Activated T-helper 17 cell treated with anti-CD3 and anti-CD28 coated beads, Interleukin-2, amount 50 U/mL, for 72 hours (primary cell): ENCODE measurements around the gene TMEM192. TPM values are rescaled to one million over a fixed set of nuclear protein-coding genes. Genes with fewer than 3 reads are reported as not detected.
"Not testable (repeated sequence)": the region's sequence is repeated elsewhere in the genome, so short reads cannot be mapped to it uniquely, and the experiment has no call there.

Source experiments
- ATAC-seq: fragments of 150-1000 bp; cut with Tn5 transposase; replicated peaks from 2 replicates; pipeline ENCODE4 v1.10.0; 2021; ENCODE audit warnings: mild to moderate bottlenecking, moderate library complexity
- H3K27ac Mint-ChIP-seq: one replicate; pipeline ENCODE4 v1.8.0; 2022; ENCODE audit warnings: mixed read lengths
- H3K27me3 Mint-ChIP-seq: one replicate; pipeline ENCODE4 v1.8.0; 2022; ENCODE audit warnings: mixed read lengths
- H3K36me3 Mint-ChIP-seq: one replicate; pipeline ENCODE4 v1.8.0; 2022; ENCODE audit warnings: low read depth, mild to moderate bottlenecking, mixed read lengths
- H3K4me1 Mint-ChIP-seq: one replicate; pipeline ENCODE4 v1.8.0; 2022; ENCODE audit warnings: mixed read lengths
- H3K4me3 Mint-ChIP-seq: one replicate; pipeline ENCODE4 v1.8.0; 2022; ENCODE audit warnings: mild to moderate bottlenecking, mixed read lengths
- H3K9me3 Mint-ChIP-seq: one replicate; pipeline ENCODE4 v1.8.0; 2022; ENCODE audit warnings: mixed read lengths
- total RNA-seq, 2 donors: library from RNA; stranded (reverse); gene quantifications; one replicate each; pipeline ENCODE4 v1.2.3, GENCODE V29; 2022

The TMEM192 gene
- total RNA-seq, 2 donors from 2014 or later: 7.8 to 17.9 TPM

DNA sequence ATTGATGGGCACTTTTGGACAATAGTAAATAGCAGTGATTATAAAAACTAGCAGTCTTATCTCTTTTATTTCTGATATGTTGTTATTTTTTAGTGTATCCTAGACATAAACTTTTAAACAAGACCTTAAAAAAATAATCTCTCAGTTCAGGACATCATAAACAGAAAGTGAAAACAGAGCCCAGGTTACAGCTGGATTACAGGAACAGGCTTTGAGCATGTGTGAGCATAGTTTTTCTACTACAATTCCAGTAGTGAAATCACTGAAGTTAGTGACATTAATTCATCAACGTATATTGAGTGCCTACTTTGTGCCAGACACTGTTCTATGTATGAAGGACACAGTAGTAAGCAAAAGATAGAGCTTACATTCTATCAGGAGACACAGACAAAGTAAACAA, 42.1 kb downstream of the TMEM192 start:
- Mint-ChIP-seq H3K27me3 (no peaks in the 10 kb centered on the region), H3K36me3 (no peaks in the 10 kb centered on the region), H3K4me3 (no peak overlapping the region), H3K4me1 (no peaks in the 10 kb centered on the region), H3K9me3 (no peaks in the 10 kb centered on the region), H3K27ac (no peak overlapping the region)
- ATAC-seq: no peak

DNA sequence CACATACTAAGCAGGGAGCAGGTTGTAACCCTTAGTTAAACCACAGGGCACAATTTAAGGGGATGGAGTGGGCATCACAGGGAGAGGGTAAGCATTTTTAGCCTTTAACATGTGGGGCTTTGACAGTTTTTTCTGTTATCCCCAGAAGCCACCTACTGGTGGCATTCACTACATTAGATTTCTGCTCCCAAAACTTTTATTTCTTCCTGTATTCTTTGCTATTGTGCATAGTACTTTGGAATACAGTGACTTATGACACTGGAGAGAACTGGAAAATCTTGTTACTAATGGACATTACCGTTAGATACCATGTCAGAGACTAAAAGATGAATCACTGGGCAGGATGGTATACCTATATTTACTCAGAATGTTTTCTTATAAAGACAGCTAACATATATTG, 51.7 kb downstream of the TMEM192 start:
- no peak overlapping the region for H3K4me3 Mint-ChIP-seq
- no peak overlapping the region for H3K27ac Mint-ChIP-seq
- no peak for ATAC-seq
- H3K36me3 Mint-ChIP-seq: no peaks in the 10 kb centered on the region
- H3K4me1 Mint-ChIP-seq: no peaks in the 10 kb centered on the region
- no peaks in the 10 kb centered on the region for H3K27me3 Mint-ChIP-seq
- H3K9me3 Mint-ChIP-seq: no peaks in the 10 kb centered on the region

DNA sequence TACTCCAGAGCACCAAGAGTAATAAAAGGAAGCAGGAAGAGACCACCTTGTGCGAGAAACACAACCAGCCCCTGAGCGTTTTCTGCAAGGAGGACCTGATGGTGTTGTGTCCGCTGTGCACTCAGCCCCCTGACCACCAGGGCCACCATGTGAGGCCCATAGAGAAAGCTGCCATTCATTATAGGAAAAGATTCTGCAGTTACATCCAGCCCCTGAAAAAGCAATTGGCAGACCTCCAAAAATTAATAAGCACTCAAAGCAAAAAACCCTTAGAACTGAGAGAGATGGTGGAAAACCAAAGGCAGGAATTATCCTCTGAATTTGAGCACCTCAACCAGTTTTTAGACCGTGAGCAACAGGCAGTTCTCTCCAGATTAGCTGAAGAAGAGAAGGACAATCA, 53.3 kb downstream of the TMEM192 start:
- Mint-ChIP-seq H3K27ac (no peak overlapping the region), H3K4me1 (no peaks in the 10 kb centered on the region), H3K9me3 (no peaks in the 10 kb centered on the region), H3K4me3 (no peak overlapping the region), H3K27me3 (no peaks in the 10 kb centered on the region), H3K36me3 (no peaks in the 10 kb centered on the region)
- ATAC-seq: no peak

DNA sequence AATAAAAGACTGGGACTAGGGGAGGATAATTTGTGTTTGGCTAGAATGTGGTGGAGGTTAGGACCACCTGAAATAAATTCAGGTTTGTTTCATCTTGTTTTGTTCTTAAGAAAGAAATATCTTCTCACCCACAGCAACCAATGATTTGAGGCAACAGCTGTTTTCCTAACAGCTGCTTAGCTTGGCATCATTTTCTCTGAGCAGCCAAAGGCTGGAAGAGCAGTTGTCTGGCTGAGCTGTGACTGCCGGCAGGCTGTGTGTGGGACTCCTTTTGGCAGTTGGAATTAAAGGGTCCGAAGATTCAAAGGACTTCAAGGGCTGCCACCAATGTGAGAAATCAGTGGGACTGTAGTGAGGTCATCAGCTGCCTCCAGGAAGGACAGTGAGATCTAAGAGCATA, 54.0 kb downstream of the TMEM192 start:
- H3K9me3 Mint-ChIP-seq: no peaks in the 10 kb centered on the region
- no peaks in the 10 kb centered on the region for H3K4me1 Mint-ChIP-seq
- no peaks in the 10 kb centered on the region for H3K27me3 Mint-ChIP-seq
- no peak overlapping the region for H3K4me3 Mint-ChIP-seq
- no peak overlapping the region for H3K27ac Mint-ChIP-seq
- no peak for ATAC-seq
- H3K36me3 Mint-ChIP-seq: no peaks in the 10 kb centered on the region

DNA sequence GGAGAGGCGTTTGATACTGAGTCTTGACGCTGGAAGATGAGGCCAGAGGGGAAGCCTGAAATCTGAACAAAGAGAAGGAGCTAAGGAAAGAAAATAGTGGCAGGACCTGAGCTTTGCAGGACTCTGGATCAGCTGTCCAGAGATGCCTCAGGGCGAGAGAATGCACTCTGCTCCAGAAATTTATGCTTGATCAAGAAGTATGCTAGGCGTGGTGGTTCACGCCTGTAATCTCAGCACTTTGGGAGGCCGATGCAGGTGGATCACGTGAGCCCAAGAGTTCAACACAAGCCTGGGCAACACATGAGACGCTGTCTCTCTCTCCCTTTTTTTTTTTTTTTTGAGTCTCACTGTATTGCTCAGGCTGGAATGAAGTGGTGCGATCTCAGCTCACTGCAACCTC, 57.1 kb downstream of the TMEM192 start:
- H3K27ac Mint-ChIP-seq: no peak overlapping the region

DNA sequence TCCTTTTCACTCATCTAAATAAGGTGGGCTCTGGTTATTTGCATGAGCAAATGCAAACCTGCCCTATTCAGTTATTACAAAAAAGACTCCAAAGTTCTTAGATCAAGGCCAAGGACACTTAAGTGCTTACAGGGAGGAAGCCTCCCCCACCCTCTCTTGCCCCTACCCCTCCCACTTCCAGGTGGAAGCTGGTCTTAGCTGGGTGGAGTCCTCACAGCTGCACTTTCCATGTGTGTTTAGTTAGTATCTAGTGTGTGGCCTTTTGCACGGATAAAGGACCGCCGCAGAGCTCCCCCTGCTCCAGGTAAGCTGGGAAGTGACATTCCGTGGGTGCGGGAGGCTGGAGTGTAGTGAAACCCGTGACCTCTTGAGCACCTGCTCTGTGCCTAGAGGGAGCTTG, 59.0 kb downstream of the TMEM192 start, which contains the start of gene TRIM75:
TRIM75 (plus strand) TSS at position 222 of the 400 bp plus-strand sequence. CDS start 5,282 bp downstream, outside the sequence.
- Mint-ChIP-seq H3K27me3 (peaks cover 4% of the 10 kb centered on the region), H3K4me1 (no peaks in the 10 kb centered on the region), H3K4me3 (no peak within 1 kb of the TSS), H3K36me3 (no peaks in the 10 kb centered on the region), H3K27ac (no peak within 1 kb of the TSS), H3K9me3 (no peaks in the 10 kb centered on the region)
- no peak for ATAC-seq

More for the DNA sequence above, 57.1 kb downstream of the TMEM192 start:
- no peaks in the 10 kb centered on the region for H3K4me1 Mint-ChIP-seq
- H3K4me3 Mint-ChIP-seq: no peak overlapping the region
- no peaks in the 10 kb centered on the region for H3K9me3 Mint-ChIP-seq
- no peak for ATAC-seq
- no peaks in the 10 kb centered on the region for H3K36me3 Mint-ChIP-seq
- H3K27me3 Mint-ChIP-seq: peaks cover 4% of the 10 kb centered on the region

DNA sequence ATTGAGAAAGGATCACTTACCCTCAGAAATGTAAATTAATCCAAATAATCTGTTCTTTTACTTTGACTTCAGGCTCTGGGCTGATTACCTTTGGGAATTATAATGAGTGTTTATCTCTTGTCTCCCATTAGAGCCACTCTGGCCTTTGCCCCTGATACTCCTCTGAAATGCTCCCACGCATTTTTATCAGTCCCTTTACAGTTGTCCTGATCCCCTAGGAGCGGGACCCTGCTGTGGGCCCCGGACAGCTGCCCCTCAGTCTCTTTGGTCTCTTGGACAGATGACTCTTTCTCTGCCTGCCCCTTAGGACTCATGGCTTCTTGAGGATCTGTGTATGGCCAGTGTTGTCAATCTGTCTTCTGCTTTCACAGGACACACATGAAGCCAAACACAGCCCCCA, 60.0 kb downstream of the TMEM192 start:
- Mint-ChIP-seq H3K27ac (no peak overlapping the region), H3K36me3 (no peaks in the 10 kb centered on the region), H3K4me1 (no peaks in the 10 kb centered on the region), H3K27me3 (peaks cover 4% of the 10 kb centered on the region), H3K4me3 (no peak overlapping the region), H3K9me3 (no peaks in the 10 kb centered on the region)
- no peak for ATAC-seq

DNA sequence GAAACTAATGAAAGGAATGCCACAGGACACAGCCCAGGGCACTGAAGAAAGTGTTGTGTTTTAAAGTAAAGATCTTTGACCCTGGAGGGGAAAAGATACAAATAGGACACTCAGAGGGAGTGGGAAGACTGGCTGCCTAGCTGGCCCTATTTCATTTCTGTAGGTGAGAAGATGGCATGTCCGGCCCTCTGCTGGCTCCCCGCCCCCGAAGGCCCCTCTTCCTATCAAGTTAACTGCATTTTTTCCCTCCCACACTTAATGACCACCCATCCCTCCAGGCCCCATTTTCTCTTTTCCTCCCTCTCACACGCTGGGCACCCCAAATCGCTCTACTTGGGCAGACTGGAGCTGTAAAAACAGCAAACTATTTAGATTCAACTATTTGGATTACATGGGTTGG, 64.5 kb downstream of the TMEM192 start:
- H3K27me3 Mint-ChIP-seq: peaks cover 6% of the 10 kb centered on the region
- no peak for ATAC-seq
- H3K9me3 Mint-ChIP-seq: no peaks in the 10 kb centered on the region
- H3K4me1 Mint-ChIP-seq: no peaks in the 10 kb centered on the region
- no peak overlapping the region for H3K27ac Mint-ChIP-seq
- no peaks in the 10 kb centered on the region for H3K36me3 Mint-ChIP-seq
- no peak overlapping the region for H3K4me3 Mint-ChIP-seq

DNA sequence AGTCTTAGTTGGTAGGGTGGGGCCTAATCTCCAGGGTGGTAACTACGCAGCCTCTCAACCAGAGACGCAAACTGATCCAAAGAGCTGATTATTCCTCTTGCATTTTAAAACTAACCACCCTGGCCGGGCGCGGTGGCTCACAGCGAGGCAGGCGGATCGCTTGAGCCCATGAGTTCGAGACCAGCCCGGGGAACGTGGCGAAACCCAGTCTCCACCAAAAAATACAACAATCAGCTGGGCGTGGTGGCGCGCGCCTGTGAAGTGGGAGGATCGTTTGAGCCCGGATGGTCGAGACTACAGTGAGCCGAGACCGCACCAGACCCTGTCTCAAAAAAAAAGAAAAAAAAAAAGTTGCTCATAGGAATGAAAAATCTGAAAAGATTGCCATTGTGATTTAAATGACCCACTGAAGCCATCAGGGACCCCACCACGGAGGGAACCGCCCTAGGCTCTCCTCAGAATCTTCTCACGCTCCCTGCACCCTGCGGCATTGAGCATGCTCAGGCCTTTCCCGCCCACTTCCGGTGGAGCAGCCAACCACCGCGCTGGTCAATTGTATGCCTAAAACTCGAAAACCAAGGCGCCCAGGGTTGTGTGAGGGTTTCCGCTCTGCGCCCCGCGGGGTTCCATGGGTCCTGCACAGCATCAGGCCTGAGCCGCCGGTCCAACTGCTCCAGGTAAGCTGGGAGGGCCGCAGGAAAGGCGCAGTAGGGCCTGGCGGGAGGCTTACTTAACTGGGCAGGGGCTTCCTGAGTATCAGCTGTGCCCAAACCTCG, 81.0 kb downstream of the TMEM192 start, which contains the start of gene TRIM60:
TRIM60 (plus strand) TSS at position 564 of the 776 bp plus-strand sequence. CDS start 8,074 bp downstream, outside the sequence.
- no peak within 1 kb of the TSS for H3K27ac Mint-ChIP-seq
- no peaks in the 10 kb centered on the region for H3K9me3 Mint-ChIP-seq
- no peaks in the 10 kb centered on the region for H3K4me1 Mint-ChIP-seq
- no peak for ATAC-seq
- H3K27me3 Mint-ChIP-seq: peaks cover 7% of the 10 kb centered on the region
- H3K4me3 Mint-ChIP-seq: no peak within 1 kb of the TSS
- no peaks in the 10 kb centered on the region for H3K36me3 Mint-ChIP-seq

DNA sequence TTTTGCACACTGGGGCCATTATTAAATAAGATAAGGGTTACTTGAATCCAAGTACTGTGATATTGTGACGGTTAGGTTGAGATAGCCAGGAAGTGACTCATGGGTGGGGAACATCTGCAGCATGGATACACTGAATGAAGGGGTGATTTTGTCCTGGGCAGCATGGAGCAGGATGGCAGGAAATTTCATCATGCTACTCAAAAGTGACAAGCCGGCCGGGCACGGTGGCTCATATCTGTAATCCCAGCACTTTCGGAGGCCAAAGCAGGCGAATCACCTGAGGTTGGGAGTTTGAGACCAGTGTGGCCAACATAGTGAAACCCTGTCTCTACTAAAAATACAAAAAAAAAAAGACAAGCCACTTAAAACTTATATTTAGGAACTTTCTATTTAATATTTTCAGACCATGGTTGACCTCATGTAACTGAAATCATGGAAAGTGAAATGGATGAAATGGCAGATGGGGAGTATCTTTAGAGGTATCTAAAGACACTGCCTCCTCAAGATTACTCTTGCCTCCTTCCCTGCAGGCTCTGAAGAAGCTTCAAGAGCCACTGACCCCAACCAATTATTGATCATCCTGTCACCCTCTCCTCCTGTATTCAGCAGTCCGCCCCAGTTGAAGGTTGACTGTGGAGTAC, 84.8 kb downstream of the TMEM192 start:
- Mint-ChIP-seq H3K27ac (no peak overlapping the region), H3K9me3 (no peaks in the 10 kb centered on the region), H3K27me3 (peaks cover 7% of the 10 kb centered on the region), H3K4me1 (no peaks in the 10 kb centered on the region), H3K36me3 (no peaks in the 10 kb centered on the region), H3K4me3 (no peak overlapping the region)
- ATAC-seq: no peak

DNA sequence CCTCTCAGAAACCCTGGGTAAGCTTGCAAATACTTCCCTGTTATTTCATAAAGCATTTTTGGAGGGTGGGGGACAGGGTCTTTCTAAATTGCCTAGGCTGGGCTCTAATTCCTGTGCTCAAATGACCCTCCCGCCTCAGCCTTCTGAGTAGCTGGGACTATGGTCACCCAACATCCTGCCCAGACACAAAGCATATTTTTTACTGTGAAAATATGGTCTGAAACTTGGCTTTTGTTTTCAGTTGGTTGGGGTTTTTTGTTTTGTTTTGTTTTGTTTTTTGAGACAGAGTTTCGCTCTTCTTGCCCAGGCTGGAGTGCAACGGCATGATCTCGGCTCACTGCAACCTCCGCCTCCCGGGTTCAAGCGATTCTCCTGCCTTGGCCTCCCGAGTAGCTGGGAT, 86.9 kb downstream of the TMEM192 start:
- H3K9me3 Mint-ChIP-seq, H3K4me1 Mint-ChIP-seq, H3K27ac Mint-ChIP-seq, ATAC-seq, H3K4me3 Mint-ChIP-seq, H3K36me3 Mint-ChIP-seq, H3K27me3 Mint-ChIP-seq: not testable (repeated sequence)

Other genes with a start within 250 kb of the TMEM192 start
- gene APELA, start 235.7 kb downstream of the TMEM192 start, total RNA-seq: not detected
- gene TRIM61, start 135.2 kb downstream of the TMEM192 start, total RNA-seq: 1 to 10 TPM; 1.1 to 1.7 TPM
- gene TRIM60, start 80.9 kb downstream of the TMEM192 start, total RNA-seq: not detected
- not detected for gene TRIM75, start 59.0 kb downstream of the TMEM192 start, total RNA-seq
- gene KLHL2, start 94.7 kb upstream of the TMEM192 start, total RNA-seq: 10 to 100 TPM; 25.4 to 27.3 TPM
- 10 to 100 TPM; 57.9 to 71.4 TPM for gene MSMO1, start 214.8 kb upstream of the TMEM192 start, total RNA-seq